HG02981 (cell line): Measurements from ENCODE around the gene GTF2H3.
A peak's percentile ranks its signal among the peaks of the same experiment; 100 is the strongest.
"Not testable (repeated sequence)": the region's sequence is repeated elsewhere in the genome, so short reads cannot be mapped to it uniquely, and the experiment has no call there.

Experiments
- ATAC-seq: cut with Tn5 transposase; IDR thresholded peaks from one replicate; pipeline ENCODE4 v1.9.1; 2021; ENCODE audit warnings: mild to moderate bottlenecking, moderate library complexity; ENCODE audit not compliant: unreplicated experiment

GTF2H3 gene

GRCh38 chr12:123633379-123634141, at the start of gene GTF2H3, which contains the start of gene EIF2B1:
TSS of gene GTF2H3 (plus strand) at chr12:123633829. CDS start at chr12:123633860, 31 bp downstream.
TSS of gene EIF2B1 (minus strand) at chr12:123633686. CDS start at chr12:123633557, 129 bp downstream.
- ATAC-seq = peak; percentile 96

- no peak for ATAC-seq
Observed at GRCh38 chr12:123591702-123592481, 41.7 kb upstream of the GTF2H3 start.

- no peak for ATAC-seq
Observed at GRCh38 chr12:123595729-123596128, 37.9 kb upstream of the GTF2H3 start.

GRCh38 chr12:123597100-123597499, 36.5 kb upstream of the GTF2H3 start:
- ATAC-seq = no peak

- ATAC-seq = no peak
Observed at GRCh38 chr12:123598522-123598921, 35.1 kb upstream of the GTF2H3 start.

GRCh38 chr12:123599310-123599709, 34.3 kb upstream of the GTF2H3 start:
- no peak for ATAC-seq

GRCh38 chr12:123599721-123600120, 33.9 kb upstream of the GTF2H3 start:
- ATAC-seq = no peak

GRCh38 chr12:123601602-123602489, 31.8 kb upstream of the GTF2H3 start, which contains the start of gene DDX55:
TSS of gene DDX55 (plus strand) at chr12:123602099. CDS start at chr12:123602149, 50 bp downstream.
- peak; percentile 82 for ATAC-seq

- ATAC-seq = peak; percentile 5
Observed at GRCh38 chr12:123602651-123603195, 30.9 kb upstream of the GTF2H3 start.

GRCh38 chr12:123603495-123603894, 30.1 kb upstream of the GTF2H3 start:
- not testable (repeated sequence) for ATAC-seq

- ATAC-seq = no peak
Observed at GRCh38 chr12:123607756-123608155, 25.9 kb upstream of the GTF2H3 start.

GRCh38 chr12:123608182-123608581, 25.4 kb upstream of the GTF2H3 start:
- ATAC-seq = no peak

- ATAC-seq = no peak
Observed at GRCh38 chr12:123614110-123614509, 19.5 kb upstream of the GTF2H3 start.

GRCh38 chr12:123614531-123614930, 19.1 kb upstream of the GTF2H3 start:
- no peak for ATAC-seq

GRCh38 chr12:123617144-123617543, 16.5 kb upstream of the GTF2H3 start:
- no peak for ATAC-seq

GRCh38 chr12:123617580-123617979, 16.0 kb upstream of the GTF2H3 start:
- no peak for ATAC-seq

- no peak for ATAC-seq
Observed at GRCh38 chr12:123621101-123621500, 12.5 kb upstream of the GTF2H3 start.

- no peak for ATAC-seq
Observed at GRCh38 chr12:123621619-123622530, 11.8 kb upstream of the GTF2H3 start.

GRCh38 chr12:123634142-123634561, 523 bp downstream of the GTF2H3 start:
- no peak for ATAC-seq
